Calu3 (cell line): ENCODE data around the gene SMIM24. TPM values are rescaled to one million over a fixed set of nuclear protein-coding genes. Genes with fewer than 3 reads are reported as not detected.

Experiments
- BruUV-seq: library from RNA; stranded (reverse); fragments of 400-500 nt; replicated peaks from 2 replicates; lab custom pipeline; 2021; lab: Mats Ljungman, UMichigan
- CTCF ChIA-PET: fragments of 300-600 bp; sonication (Branson Sonifier 250); formaldehyde crosslinking; loops from one replicate; lab custom pipeline; 2022; ENCODE audit warnings: antibody characterized with exemption; lab: Charles Lee
- DNase-seq: peaks from one replicate; pipeline ENCODE4 v3.0.0; 2022
- H3K27ac Mint-ChIP-seq: one replicate; pipeline ENCODE4 v1.8.0; 2022; ENCODE audit warnings: mixed read lengths; ENCODE audit not compliant: unreplicated experiment
- H3K27me3 Mint-ChIP-seq: one replicate; pipeline ENCODE4 v1.8.0; 2022; ENCODE audit warnings: mixed read lengths; ENCODE audit not compliant: unreplicated experiment
- H3K36me3 Mint-ChIP-seq: one replicate; pipeline ENCODE4 v1.8.0; 2022; ENCODE audit warnings: mild to moderate bottlenecking, moderate library complexity, mixed read lengths; ENCODE audit not compliant: insufficient read depth, unreplicated experiment
- H3K4me1 Mint-ChIP-seq: one replicate; pipeline ENCODE4 v1.8.0; 2022; ENCODE audit warnings: mild to moderate bottlenecking, low read depth, mixed read lengths; ENCODE audit not compliant: unreplicated experiment
- H3K4me3 Mint-ChIP-seq: one replicate; pipeline ENCODE4 v1.8.0; 2022; ENCODE audit warnings: mild to moderate bottlenecking, low read depth, moderate library complexity, mixed read lengths; ENCODE audit not compliant: unreplicated experiment
- H3K9me3 Mint-ChIP-seq: one replicate; pipeline ENCODE4 v1.8.0; 2022; ENCODE audit warnings: low read depth, mixed read lengths; ENCODE audit not compliant: unreplicated experiment
- CTCF ChIP-seq: fragments of 200-600 bp; IDR thresholded peaks from one replicate; pipeline ENCODE4 v1.8.0; 2022; ENCODE audit warnings: antibody characterized with exemption; ENCODE audit not compliant: unreplicated experiment
- intact Hi-C: fragments of 100-400 bp; cut with micrococcal nuclease; formaldehyde crosslinking; loops from one replicate; pipeline ENCODE4 v1.10.0; 2022; ENCODE audit not compliant: unreplicated experiment
- total RNA-seq: library from RNA; stranded (reverse); gene quantifications from 2 replicates; pipeline ENCODE4 v1.2.3, GENCODE V29; 2022

The SMIM24 gene
- total RNA-seq, 1 experiment from 2014 or later, result 1.5 TPM

- no peak for DNase-seq
- H3K4me1 Mint-ChIP-seq, result peaks cover 8% of the 10 kb centered on the region
- no peaks in the 10 kb centered on the region for H3K27me3 Mint-ChIP-seq
- no peak overlapping the region for H3K27ac Mint-ChIP-seq
- no TSS peak for BruUV-seq
- peaks cover 12% of the 10 kb centered on the region for H3K36me3 Mint-ChIP-seq
- CTCF ChIA-PET, result no interaction called here
- intact Hi-C loops, result no loop called here
- no peak overlapping the region for H3K4me3 Mint-ChIP-seq
- H3K9me3 Mint-ChIP-seq, result no peaks in the 10 kb centered on the region
- no peak for TF ChIP-seq CTCF
These were observed 32.4 kb upstream of the SMIM24 start for GRCh38 chr19:3512562-3513228.

GRCh38 chr19:3511506-3512251 lies 31.4 kb upstream of the SMIM24 start:
- no peaks in the 10 kb centered on the region for H3K9me3 Mint-ChIP-seq
- intact Hi-C loops, result no loop called here
- H3K27ac Mint-ChIP-seq, result no peak overlapping the region
- CTCF ChIA-PET, result no interaction called here
- no peaks in the 10 kb centered on the region for H3K27me3 Mint-ChIP-seq
- TF ChIP-seq CTCF, result no peak
- no peak for DNase-seq
- H3K36me3 Mint-ChIP-seq, result peaks cover 21% of the 10 kb centered on the region
- H3K4me1 Mint-ChIP-seq, result peaks cover 8% of the 10 kb centered on the region
- H3K4me3 Mint-ChIP-seq, result no peak overlapping the region
- no TSS peak for BruUV-seq

GRCh38 chr19:3510727-3511126 lies 30.4 kb upstream of the SMIM24 start:
- BruUV-seq, result no TSS peak
- intact Hi-C loops, result no loop called here

GRCh38 chr19:3509566-3509989 lies 29.3 kb upstream of the SMIM24 start:
- no peak for TF ChIP-seq CTCF
- DNase-seq, result no peak
- Mint-ChIP-seq H3K9me3 (no peaks in the 10 kb centered on the region), H3K4me1 (peaks cover 8% of the 10 kb centered on the region), H3K27ac (no peak overlapping the region), H3K27me3 (no peaks in the 10 kb centered on the region), H3K36me3 (peaks cover 34% of the 10 kb centered on the region), H3K4me3 (peak overlapping the region; percentile 9)
- BruUV-seq, result no TSS peak
- CTCF ChIA-PET, result interaction anchor here (0.7 kb wide), 1 partner anchor 27 kb away, joined by 3 read pairs; no protein-coding TSS in a partner anchor
- intact Hi-C loops, result no loop called here

More at GRCh38 chr19:3510727-3511126, 30.4 kb upstream of the SMIM24 start:
- no peak for TF ChIP-seq CTCF
- Mint-ChIP-seq H3K27ac (no peak overlapping the region), H3K4me3 (no peak overlapping the region), H3K27me3 (no peaks in the 10 kb centered on the region), H3K36me3 (peaks cover 29% of the 10 kb centered on the region), H3K9me3 (no peaks in the 10 kb centered on the region), H3K4me1 (peaks cover 8% of the 10 kb centered on the region)
- no peak for DNase-seq
- CTCF ChIA-PET, result no interaction called here
